ENCODE measurements around the gene ARHGAP25. TPM values are rescaled to one million over a fixed set of nuclear protein-coding genes. Genes with fewer than 3 reads are reported as not detected.

Gene ARHGAP25
- total RNA-seq, 1 donor from 2014 or later = 12.1 TPM

Other genes starting within 250 kb of the ARHGAP25 start
- gene PROKR1, start 91.2 kb upstream of the ARHGAP25 start, total RNA-seq = under 0.01 TPM in 1 of 2 replicates, not detected in the other
- not detected in 2 replicates for gene BMP10, start 136.6 kb downstream of the ARHGAP25 start, total RNA-seq
- gene GKN2, start 218.1 kb downstream of the ARHGAP25 start, total RNA-seq = not detected in 2 replicates
- not detected in 2 replicates for gene GKN1, start 239.8 kb downstream of the ARHGAP25 start, total RNA-seq

Measured in dermis blood vessel endothelial cell (primary cell).